HG03565 (cell line): Measurements from ENCODE around the gene LEPROT.

Experiments used
- ATAC-seq: cut with Tn5 transposase; IDR thresholded peaks from one replicate; pipeline ENCODE4 v1.9.1; 2021; ENCODE audit warnings: mild to moderate bottlenecking, moderate library complexity; ENCODE audit not compliant: unreplicated experiment

LEPROT gene

GRCh38 chr1:65412256-65412983 lies 8.0 kb upstream of the LEPROT start:
- no peak for ATAC-seq

DNA sequence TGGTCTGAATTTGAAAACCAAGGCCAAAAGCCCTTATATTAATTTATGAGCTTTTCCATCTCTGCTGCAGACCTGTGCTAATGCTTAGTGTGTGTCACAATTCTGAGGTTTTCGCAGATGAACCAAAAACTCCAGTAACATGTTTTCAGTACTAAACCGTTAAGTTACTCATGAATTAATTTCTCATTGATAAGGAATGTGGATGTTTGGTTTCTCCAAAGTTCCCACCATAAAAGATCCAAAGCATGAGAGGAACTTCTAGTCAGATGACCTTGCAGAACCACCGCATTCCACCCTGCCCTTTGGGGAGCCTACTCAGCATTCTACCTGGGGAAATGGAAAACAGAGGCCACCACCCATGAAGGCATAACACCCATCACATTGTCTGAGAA lies 7.5 kb upstream of the LEPROT start:
- no peak for ATAC-seq

DNA sequence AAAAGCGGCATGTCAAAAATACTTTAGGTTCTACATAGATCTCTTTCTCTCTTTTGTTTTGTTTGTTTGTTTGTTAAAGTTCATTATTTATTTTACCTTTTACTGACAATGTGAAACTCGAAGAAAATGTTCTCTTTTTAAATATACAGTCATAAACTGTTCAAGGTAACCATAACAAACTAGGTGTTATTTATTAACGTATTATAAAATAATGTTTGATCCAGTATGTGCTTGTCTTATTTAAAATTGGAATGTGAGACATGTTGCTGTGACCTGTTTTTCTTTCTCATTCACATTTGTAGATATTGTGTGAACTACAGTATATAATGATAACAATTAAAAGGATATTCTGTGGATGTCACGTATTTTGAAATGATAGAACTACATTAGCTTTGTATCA lies 5.9 kb upstream of the LEPROT start:
- no peak for ATAC-seq

DNA sequence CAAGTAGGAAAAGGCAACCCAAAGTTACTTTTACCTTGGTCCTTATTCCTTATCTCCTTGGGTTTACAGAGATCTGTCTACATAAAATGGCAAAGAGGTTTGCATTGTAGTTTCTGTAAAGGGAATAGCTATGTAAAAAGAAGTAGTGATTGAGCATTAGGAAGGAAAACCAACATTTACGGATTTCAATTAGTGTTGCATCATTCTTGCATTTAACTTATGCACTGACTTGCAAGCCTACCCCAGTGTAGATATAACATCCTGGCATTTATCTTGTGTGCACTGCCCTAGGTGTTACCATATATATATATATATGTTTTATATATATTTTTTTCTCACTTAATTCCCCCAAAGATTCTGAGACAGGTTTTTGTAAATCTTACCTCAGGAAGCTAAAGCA lies 3.7 kb upstream of the LEPROT start:
- ATAC-seq, result no peak

- ATAC-seq, result no peak
Observed at GRCh38 chr1:65417729-65418128, 2.7 kb upstream of the LEPROT start.

DNA sequence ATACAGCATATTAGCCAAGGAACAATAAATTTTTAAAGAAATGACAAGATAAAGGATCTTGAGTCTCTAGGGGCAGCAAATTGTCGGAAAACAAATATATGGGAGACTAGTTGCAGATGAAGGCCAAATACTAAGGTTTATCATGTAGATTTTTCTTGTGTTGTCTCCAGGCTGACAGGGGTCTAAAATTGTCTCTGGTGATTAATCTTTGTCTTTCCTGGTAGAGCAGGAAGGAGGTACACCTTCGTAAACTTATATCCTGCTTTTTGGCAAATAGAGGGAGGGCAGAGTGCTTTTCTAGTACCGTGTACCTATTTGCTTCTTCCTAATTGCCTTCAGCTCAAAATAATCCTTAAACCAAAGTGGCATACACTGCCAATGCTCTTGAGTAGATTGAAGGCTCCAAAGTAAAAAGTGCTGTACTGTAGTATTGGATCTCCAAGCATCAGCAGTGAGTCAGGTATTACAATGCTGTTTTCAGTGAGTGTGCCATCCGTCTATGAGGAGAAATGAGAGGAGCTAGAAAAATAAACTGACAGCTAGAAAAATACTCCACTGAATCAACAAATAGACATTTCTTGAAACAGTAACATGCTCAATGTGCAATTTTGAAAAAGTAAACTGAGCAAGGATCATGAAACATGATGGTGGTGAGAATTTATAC lies 1.8 kb upstream of the LEPROT start:
- ATAC-seq, result no peak

- peak; percentile 95 for ATAC-seq
Observed at GRCh38 chr1:65419681-65420589, 533 bp upstream of the LEPROT start.

DNA sequence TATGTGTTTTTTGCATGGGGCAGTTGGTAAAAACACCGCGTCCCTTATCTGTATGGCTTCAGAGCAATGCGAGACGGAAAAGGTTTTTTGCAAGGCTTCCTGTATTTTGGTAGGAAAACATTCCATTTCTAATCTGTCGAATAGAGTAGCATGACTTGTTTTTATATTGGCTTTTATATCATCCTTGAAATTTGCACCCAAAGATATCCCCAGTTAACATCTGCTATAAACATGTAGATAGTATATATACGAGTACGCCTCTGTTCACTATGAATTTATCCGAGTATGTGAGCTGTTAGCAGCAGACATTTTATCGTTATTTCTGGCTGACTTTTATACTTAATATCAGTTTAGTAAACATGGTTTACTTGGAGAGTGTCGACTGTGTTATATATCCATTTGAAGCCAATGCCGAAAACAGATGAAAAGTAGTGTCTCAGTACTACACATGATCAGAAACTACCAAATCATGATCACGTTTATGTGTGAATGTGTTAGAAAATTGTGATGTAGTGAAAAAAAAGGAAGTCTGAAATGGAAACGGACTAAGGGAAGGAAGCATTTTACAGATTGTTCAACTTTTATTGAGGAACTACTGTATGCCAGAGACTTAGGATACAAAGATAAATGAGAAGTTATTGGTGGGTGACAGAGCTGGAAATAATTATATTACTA lies 1.0 kb downstream of the LEPROT start:
- no peak for ATAC-seq

DNA sequence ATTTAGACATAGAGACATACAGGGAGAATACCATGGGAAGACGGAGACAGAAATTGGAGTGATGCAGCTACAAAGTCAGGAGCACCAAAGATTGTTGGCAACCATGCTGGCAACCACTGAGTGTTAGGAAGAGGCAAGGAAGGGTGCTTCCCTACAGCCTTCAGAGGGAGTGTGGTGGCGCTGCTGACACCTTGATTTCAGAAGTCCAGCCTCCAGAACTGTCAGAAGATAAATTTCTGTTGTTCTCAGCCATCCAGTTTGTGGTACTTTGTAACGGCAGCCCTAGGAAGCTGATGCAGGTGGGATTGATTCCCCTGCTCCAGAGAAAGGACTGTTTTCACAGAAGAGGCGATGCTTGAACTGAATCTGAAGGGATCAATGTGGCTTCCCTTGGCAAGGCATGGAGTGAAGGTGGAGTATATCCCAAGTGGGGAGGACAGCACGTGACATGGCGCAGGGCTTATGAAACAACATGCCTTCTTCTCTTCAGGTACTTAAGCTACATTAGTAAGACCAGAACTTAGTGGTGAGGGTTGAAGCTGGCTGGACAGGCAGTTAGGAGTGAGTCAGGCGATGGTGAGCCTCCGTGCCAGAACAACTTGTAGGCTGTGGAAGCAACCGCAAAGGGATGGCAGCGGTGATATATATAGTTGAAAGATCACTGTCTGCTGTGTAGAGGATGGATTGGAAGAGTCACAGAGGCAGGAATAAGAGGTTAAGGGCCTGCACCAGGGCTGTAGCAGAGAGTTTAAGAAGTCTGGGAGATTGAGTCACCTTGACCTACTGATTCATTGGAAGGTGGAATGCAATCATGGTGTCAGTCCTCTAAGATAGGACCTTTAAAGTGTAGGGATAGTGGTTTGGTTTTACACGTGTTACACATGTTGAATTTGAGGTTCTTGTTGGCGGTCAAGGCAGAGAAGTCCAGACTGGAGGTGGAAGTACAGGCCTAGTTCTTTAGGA lies 2.1 kb downstream of the LEPROT start:
- no peak for ATAC-seq

GRCh38 chr1:65423884-65424572 lies 3.6 kb downstream of the LEPROT start:
- ATAC-seq, result no peak

- ATAC-seq, result no peak
Observed at GRCh38 chr1:65424573-65424889, 4.1 kb downstream of the LEPROT start.

DNA sequence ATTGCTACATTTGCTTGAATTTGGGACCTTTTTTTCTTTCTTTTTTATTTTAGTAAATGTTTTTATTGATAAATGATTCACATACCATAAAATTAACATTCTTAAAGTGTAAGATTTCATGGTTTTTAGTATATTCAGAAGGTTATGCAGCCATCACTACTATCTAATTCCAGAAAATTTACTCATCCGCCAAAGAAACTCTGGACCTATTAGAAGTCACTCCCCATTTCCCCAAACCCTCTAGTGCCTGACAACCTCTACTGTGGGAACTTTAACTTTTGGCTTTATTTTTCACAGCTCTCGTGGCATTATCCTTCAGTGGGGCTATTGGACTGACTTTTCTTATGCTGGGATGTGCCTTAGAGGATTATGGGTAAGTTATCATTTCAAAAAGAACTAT lies 4.5 kb downstream of the LEPROT start:
- ATAC-seq, result no peak

- no peak for ATAC-seq
Observed at GRCh38 chr1:65425697-65426096, 5.2 kb downstream of the LEPROT start.

DNA sequence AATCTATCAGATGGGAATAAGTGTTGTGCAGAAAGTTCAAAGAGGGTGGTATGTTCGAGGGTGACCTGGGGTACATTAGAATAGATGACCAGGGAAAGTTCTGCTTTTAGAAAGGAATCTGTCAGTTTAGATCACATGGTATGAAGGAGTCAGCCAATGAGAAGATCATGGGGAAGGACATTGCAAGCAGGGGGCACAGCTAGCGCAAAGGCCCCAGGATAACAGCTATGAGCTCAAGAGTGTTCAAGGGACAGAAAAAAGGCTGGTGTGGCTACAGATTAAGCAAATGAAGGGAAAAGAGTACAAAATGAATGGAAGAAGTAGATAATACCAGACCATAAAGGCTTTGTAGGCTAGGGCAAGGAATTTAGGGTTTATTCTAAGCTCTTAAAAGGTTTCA lies 8.6 kb downstream of the LEPROT start:
- ATAC-seq, result no peak

DNA sequence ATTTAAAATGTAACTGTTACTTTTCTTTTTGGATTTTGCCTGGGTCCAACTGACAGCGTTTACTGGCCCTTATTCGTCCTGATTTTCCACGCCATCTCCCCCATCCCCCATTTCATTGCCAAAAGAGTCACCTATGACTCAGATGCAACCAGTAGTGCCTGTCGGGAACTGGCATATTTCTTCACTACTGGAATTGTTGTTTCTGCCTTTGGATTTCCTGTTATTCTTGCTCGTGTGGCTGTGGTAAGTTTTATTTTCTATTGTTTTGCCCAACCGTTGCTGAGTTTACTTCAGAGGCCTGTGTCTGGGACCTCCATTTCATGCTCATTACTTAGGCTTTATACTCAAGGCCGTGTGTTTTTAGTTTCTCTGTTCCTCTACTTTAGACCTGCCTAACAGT lies 9.3 kb downstream of the LEPROT start:
- ATAC-seq, result no peak

GRCh38 chr1:65431111-65431705 lies 10.7 kb downstream of the LEPROT start:
- ATAC-seq, result peak; percentile 41

- no peak for ATAC-seq
Observed at GRCh38 chr1:65432918-65433317, 12.4 kb downstream of the LEPROT start.

DNA sequence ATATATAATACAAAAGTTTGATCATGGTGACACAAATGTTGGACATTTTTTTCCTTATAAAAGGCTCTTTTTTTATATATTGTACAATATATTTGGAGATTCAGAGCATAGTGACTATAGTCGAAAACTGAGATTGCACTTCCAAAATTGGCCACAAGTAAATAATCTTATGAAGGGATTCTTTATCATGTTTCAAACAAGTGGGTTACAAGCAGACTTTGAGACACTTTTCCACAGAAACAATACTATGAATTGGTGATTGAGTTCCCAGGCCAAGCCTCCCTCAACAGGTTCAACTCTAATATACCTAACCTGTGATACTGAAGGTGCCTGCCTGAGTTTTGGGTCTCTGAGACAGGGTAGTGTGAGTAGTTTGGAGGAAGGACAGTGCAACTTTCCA lies 13.8 kb downstream of the LEPROT start:
- ATAC-seq, result no peak

DNA sequence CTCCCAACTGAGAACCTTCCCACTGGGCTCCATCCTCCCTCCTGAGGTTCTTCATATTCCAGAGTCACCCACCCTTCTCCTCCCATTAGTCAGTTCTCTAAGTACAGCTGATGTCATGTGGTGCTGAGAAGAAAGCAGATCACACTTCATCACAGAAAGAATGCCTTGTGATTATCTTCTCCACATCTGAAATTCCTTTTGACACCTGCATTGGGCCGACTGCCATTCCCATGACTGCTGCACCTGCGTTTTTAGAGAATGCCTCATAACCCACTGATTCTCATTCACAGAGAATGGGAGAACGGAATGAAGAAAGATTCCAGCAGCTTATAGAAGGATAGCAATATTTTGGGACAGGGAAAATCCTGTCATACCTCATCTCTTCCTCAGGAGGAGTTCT lies 14.3 kb downstream of the LEPROT start:
- ATAC-seq, result no peak
